AG09319 (cell line): ENCODE results near the gene SERPINI1.

Experiments used
- DNase-seq: peaks from one replicate; pipeline ENCODE4 v3.0.0-alpha.2; 2010; ENCODE audit warnings: low read depth; ENCODE audit errors: extremely low read depth
- CTCF ChIP-seq: IDR thresholded peaks from 2 replicates; pipeline ENCODE4 v1.5.1; 2011; ENCODE audit warnings: low read depth, mild to moderate bottlenecking, inconsistent platforms, low read length, moderate library complexity

The SERPINI1 gene

GRCh38 chr3:167772992-167773391 is 37.5 kb downstream of the SERPINI1 start:
- no peak for TF ChIP-seq CTCF
- no peak for DNase-seq

GRCh38 chr3:167773584-167773983 is 38.1 kb downstream of the SERPINI1 start:
- no peak for DNase-seq
- no peak for TF ChIP-seq CTCF

GRCh38 chr3:167776066-167776685 is 40.7 kb downstream of the SERPINI1 start:
- TF ChIP-seq CTCF = no peak
- no peak for DNase-seq

GRCh38 chr3:167777356-167777755 is 41.8 kb downstream of the SERPINI1 start:
- TF ChIP-seq CTCF = no peak
- no peak for DNase-seq

GRCh38 chr3:167780214-167780883 is 44.8 kb downstream of the SERPINI1 start:
- no peak for DNase-seq
- no peak for TF ChIP-seq CTCF

GRCh38 chr3:167783781-167784180 is 48.3 kb downstream of the SERPINI1 start:
- TF ChIP-seq CTCF = no peak
- DNase-seq = no peak

- no peak for DNase-seq
- no peak for TF ChIP-seq CTCF
These were observed 50.3 kb downstream of the SERPINI1 start for GRCh38 chr3:167785790-167786189.
